MCF 10A (cell line): ENCODE results near the gene SACM1L. TPM values are rescaled to one million over a fixed set of nuclear protein-coding genes. Genes with fewer than 3 reads are reported as not detected.

Experiments used
- BruUV-seq: library from RNA; stranded (reverse); fragments of 400-500 nt; replicated peaks from 2 replicates; lab custom pipeline; 2021; lab: Mats Ljungman, UMichigan
- CTCF ChIA-PET: fragments of 300-600 bp; sonication (Branson Sonifier 250); formaldehyde crosslinking; extraction: SDS; loops from one replicate; lab custom pipeline; 2021; ENCODE audit warnings: antibody characterized with exemption, inconsistent platforms; lab: Yijun Ruan, JAX
- POLR2A ChIA-PET: fragments of 300-600, 350-650 bp; sonication (Branson Sonifier 250); formaldehyde crosslinking; extraction: SDS; loops from one replicate; lab custom pipeline; 2020; ENCODE audit warnings: antibody characterized with exemption, inconsistent platforms; lab: Yijun Ruan, JAX
- DNase-seq: peaks from one replicate; pipeline ENCODE4 v3.0.0-alpha.2; 2018; ENCODE audit not compliant: unreplicated experiment
- H3K27ac Mint-ChIP-seq: one replicate; pipeline ENCODE4 v1.8.0; 2022; ENCODE audit warnings: mild to moderate bottlenecking, low read depth, mixed read lengths; ENCODE audit not compliant: unreplicated experiment
- H3K27me3 Mint-ChIP-seq: one replicate; pipeline ENCODE4 v1.8.0; 2022; ENCODE audit warnings: mixed read lengths; ENCODE audit not compliant: insufficient read depth, unreplicated experiment
- H3K36me3 Mint-ChIP-seq: one replicate; pipeline ENCODE4 v1.8.0; 2022; ENCODE audit warnings: mild to moderate bottlenecking, moderate library complexity, mixed read lengths; ENCODE audit not compliant: insufficient read depth, unreplicated experiment
- H3K4me1 Mint-ChIP-seq: one replicate; pipeline ENCODE4 v1.8.0; 2022; ENCODE audit warnings: mixed read lengths; ENCODE audit not compliant: insufficient read depth, unreplicated experiment
- H3K4me3 Mint-ChIP-seq: one replicate; pipeline ENCODE4 v1.8.0; 2022; ENCODE audit warnings: mild to moderate bottlenecking, moderate library complexity, mixed read lengths; ENCODE audit not compliant: unreplicated experiment
- H3K9me3 Mint-ChIP-seq: one replicate; pipeline ENCODE4 v1.8.0; 2022; ENCODE audit warnings: mixed read lengths; ENCODE audit not compliant: unreplicated experiment
- CTCF ChIP-seq: fragments of 200-600 bp; IDR thresholded peaks from one replicate; pipeline ENCODE4 v1.8.0; 2022; ENCODE audit warnings: antibody characterized with exemption, mild to moderate bottlenecking; ENCODE audit not compliant: unreplicated experiment
- intact Hi-C: fragments of 100-400 bp; cut with micrococcal nuclease; formaldehyde crosslinking; loops from 2 replicates; pipeline ENCODE4 v1.14.1; 2022
- total RNA-seq: library from RNA; stranded (reverse); gene quantifications from 2 replicates; pipeline ENCODE4 v1.2.3, GENCODE V29; 2022

Gene SACM1L
- total RNA-seq, 1 experiment from 2014 or later, result 39.3 TPM

GRCh38 chr3:45778761-45779201 is 89.6 kb downstream of the SACM1L start:
- POLR2A ChIA-PET, result interaction anchor here (0.7 kb wide), 2 partner anchors 113 to 197 kb away, joined by 3 read pairs; no protein-coding TSS in a partner anchor
- no peak overlapping the region for H3K4me3 Mint-ChIP-seq
- no peak for TF ChIP-seq CTCF
- H3K4me1 Mint-ChIP-seq, result no peaks in the 10 kb centered on the region
- H3K9me3 Mint-ChIP-seq, result no peaks in the 10 kb centered on the region
- H3K27me3 Mint-ChIP-seq, result peaks cover 26% of the 10 kb centered on the region
- no TSS peak for BruUV-seq
- no peak for DNase-seq
- no peak overlapping the region for H3K27ac Mint-ChIP-seq
- CTCF ChIA-PET, result interaction anchor here (0.7 kb wide), 1 partner anchor 18 kb away, joined by 4 read pairs; no protein-coding TSS in a partner anchor
- intact Hi-C loops, result no loop called here
- H3K36me3 Mint-ChIP-seq, result no peaks in the 10 kb centered on the region

GRCh38 chr3:45779746-45780735 is 90.8 kb downstream of the SACM1L start:
- DNase-seq, result no peak
- Mint-ChIP-seq H3K4me3 (no peak overlapping the region), H3K36me3 (no peaks in the 10 kb centered on the region), H3K4me1 (no peaks in the 10 kb centered on the region), H3K27me3 (peaks cover 15% of the 10 kb centered on the region), H3K9me3 (no peaks in the 10 kb centered on the region), H3K27ac (no peak overlapping the region)
- no peak for TF ChIP-seq CTCF
- no TSS peak for BruUV-seq
- ChIA-PET POLR2A (no interaction called here), CTCF (no interaction called here)
- intact Hi-C loops, result no loop called here

GRCh38 chr3:45781271-45781670 is 92.1 kb downstream of the SACM1L start:
- peaks cover 13% of the 10 kb centered on the region for H3K27me3 Mint-ChIP-seq
- no TSS peak for BruUV-seq
- intact Hi-C loops, result no loop called here
- no peaks in the 10 kb centered on the region for H3K4me1 Mint-ChIP-seq
- no peak for TF ChIP-seq CTCF
- ChIA-PET POLR2A (no interaction called here), CTCF (interaction anchor here (0.7 to 1.2 kb wide), 2 partner anchors 20 to 98 kb away, joined by 3 to 5 read pairs; no protein-coding TSS in a partner anchor)
- no peaks in the 10 kb centered on the region for H3K36me3 Mint-ChIP-seq
- no peaks in the 10 kb centered on the region for H3K9me3 Mint-ChIP-seq
- no peak overlapping the region for H3K27ac Mint-ChIP-seq
- DNase-seq, result no peak
- H3K4me3 Mint-ChIP-seq, result no peak overlapping the region

GRCh38 chr3:45781841-45782240 is 92.6 kb downstream of the SACM1L start:
- ChIA-PET POLR2A (no interaction called here), CTCF (interaction anchor here (0.6 to 1.2 kb wide), 2 partner anchors 15 to 20 kb away, joined by 3 to 5 read pairs; no protein-coding TSS in a partner anchor)
- Mint-ChIP-seq H3K4me3 (no peak overlapping the region), H3K4me1 (no peaks in the 10 kb centered on the region), H3K27me3 (peaks cover 15% of the 10 kb centered on the region), H3K36me3 (no peaks in the 10 kb centered on the region), H3K9me3 (no peaks in the 10 kb centered on the region), H3K27ac (no peak overlapping the region)
- TF ChIP-seq CTCF, result no peak
- no peak for DNase-seq
- intact Hi-C loops, result no loop called here
- no TSS peak for BruUV-seq
